MM.1S (cell line): ENCODE results near the gene MAGEA1.
"Not testable (repeated sequence)": the region's sequence is repeated elsewhere in the genome, so short reads cannot be mapped to it uniquely, and the experiment has no call there.

Experiments
- DNase-seq: peaks from one replicate; pipeline ENCODE4 v3.0.0-alpha.2; 2015
- H2AFZ ChIP-seq: fragments of 300-600 bp; sonication (generic); 2 replicates; pipeline ENCODE4 v1.6.0; 2016; ENCODE audit warnings: antibody characterized with exemption, low read length
- H3F3A ChIP-seq: fragments of 300-600 bp; sonication (generic); 2 replicates; pipeline ENCODE4 v1.6.1; 2016; ENCODE audit warnings: mild to moderate bottlenecking, antibody characterized with exemption, low read length, moderate library complexity, mixed read lengths; ENCODE audit not compliant: insufficient read depth
- H3K27ac ChIP-seq: fragments of 300-600 bp; sonication (generic); 2 replicates; pipeline ENCODE4 v1.5.1; 2016; ENCODE audit warnings: mild to moderate bottlenecking, low read length
- H3K27me3 ChIP-seq: fragments of 300-600 bp; sonication (generic); replicated peaks from 2 replicates; pipeline ENCODE4 v1.6.0; 2016; ENCODE audit warnings: low read length; ENCODE audit not compliant: insufficient read depth
- H3K36me3 ChIP-seq: fragments of 300-600 bp; sonication (generic); replicated peaks from 2 replicates; pipeline ENCODE4 v1.6.1; 2016; ENCODE audit warnings: mild to moderate bottlenecking, low read length, mixed read lengths; ENCODE audit not compliant: insufficient read depth
- H3K4me1 ChIP-seq: fragments of 300-600 bp; sonication (generic); 2 replicates; pipeline ENCODE4 v1.6.1; 2016; ENCODE audit warnings: low read length, mixed read lengths
- H3K4me2 ChIP-seq: fragments of 300-600 bp; sonication (generic); 2 replicates; pipeline ENCODE4 v1.6.0; 2016; ENCODE audit warnings: low read depth, low read length
- H3K4me3 ChIP-seq: fragments of 300-600 bp; sonication (generic); 2 replicates; pipeline ENCODE4 v1.5.1; 2016; ENCODE audit warnings: low read length, mixed read lengths
- H3K79me2 ChIP-seq: fragments of 300-600 bp; sonication (generic); 2 replicates; pipeline ENCODE4 v1.6.1; 2016; ENCODE audit warnings: mixed run types, low read length, mixed read lengths
- H3K9ac ChIP-seq: fragments of 300-600 bp; sonication (generic); 2 replicates; pipeline ENCODE4 v1.6.1; 2016; ENCODE audit warnings: low read length, mixed read lengths
- H3K9me2 ChIP-seq: fragments of 300-600 bp; sonication (generic); replicated peaks from 2 replicates; pipeline ENCODE4 v1.6.1; 2016; ENCODE audit warnings: mild to moderate bottlenecking, low read length, mixed read lengths; ENCODE audit not compliant: insufficient read depth
- H3K9me3 ChIP-seq: fragments of 300-600 bp; sonication (generic); replicated peaks from 2 replicates; pipeline ENCODE4 v1.6.1; 2016; ENCODE audit warnings: mild to moderate bottlenecking, low read length, mixed read lengths; ENCODE audit not compliant: insufficient read depth
- H4K20me1 ChIP-seq: fragments of 300-600 bp; sonication (generic); 2 replicates; pipeline ENCODE4 v1.6.1; 2016; ENCODE audit warnings: mild to moderate bottlenecking, low read length, moderate library complexity, mixed read lengths; ENCODE audit not compliant: insufficient read depth
- CTCF ChIP-seq: fragments of 300-600 bp; sonication (generic); IDR thresholded peaks from 2 replicates; pipeline ENCODE4 v1.5.1; 2016; ENCODE audit warnings: antibody characterized with exemption, low read length, mixed read lengths
- EZH2 ChIP-seq: fragments of 300-600 bp; sonication (generic); optimal IDR thresholded peaks from 2 replicates; pipeline ENCODE3; 2017; ENCODE audit warnings: low read depth, mild to moderate bottlenecking, antibody characterized with exemption, low read length, mixed read lengths
- EZH2phosphoT487 ChIP-seq: fragments of 300-600 bp; sonication (generic); IDR thresholded peaks from 2 replicates; pipeline ENCODE4 v1.6.1; 2018; ENCODE audit warnings: antibody characterized with exemption, low read length

Gene MAGEA1

GRCh38 chrX:153164733-153165132, 14.4 kb upstream of the MAGEA1 start:
- TF ChIP-seq EZH2 = no peak
- H3K4me1 ChIP-seq = no peaks in the 10 kb centered on the region
- no peaks in the 10 kb centered on the region for H3K9me3 ChIP-seq
- no peak overlapping the region for H3K4me2 ChIP-seq
- H3K9me2 ChIP-seq = no peaks in the 10 kb centered on the region
- no peak overlapping the region for H2AFZ ChIP-seq
- H3K79me2 ChIP-seq = no peaks in the 10 kb centered on the region
- H3K27ac ChIP-seq = no peak overlapping the region
- no peak overlapping the region for H3K4me3 ChIP-seq
- DNase-seq = no peak
- no peaks in the 10 kb centered on the region for H3K27me3 ChIP-seq
- H3F3A ChIP-seq = no peaks in the 10 kb centered on the region
- no peaks in the 10 kb centered on the region for H3K36me3 ChIP-seq
- no peak overlapping the region for H3K9ac ChIP-seq
- H4K20me1 ChIP-seq = no peaks in the 10 kb centered on the region

GRCh38 chrX:153168423-153168822, 10.7 kb upstream of the MAGEA1 start:
- not testable (repeated sequence) for H3K4me3 ChIP-seq, H3K4me2 ChIP-seq, H3K27ac ChIP-seq, H3K9me2 ChIP-seq, H4K20me1 ChIP-seq, H3K36me3 ChIP-seq, H3K27me3 ChIP-seq, H3K9me3 ChIP-seq, H3K4me1 ChIP-seq, H3K9ac ChIP-seq, H3F3A ChIP-seq, DNase-seq, H3K79me2 ChIP-seq, H2AFZ ChIP-seq

GRCh38 chrX:153181822-153182221, 2.7 kb downstream of the MAGEA1 start:
- H3K79me2 ChIP-seq = peaks cover 27% of the 10 kb centered on the region
- TF ChIP-seq CTCF (no peak), EZH2 (no peak), EZH2phosphoT487 (no peak)
- H3K36me3 ChIP-seq = no peaks in the 10 kb centered on the region
- no peaks in the 10 kb centered on the region for H3K9me3 ChIP-seq
- H3K4me3 ChIP-seq = no peak overlapping the region
- H3K4me2 ChIP-seq = no peak overlapping the region
- H4K20me1 ChIP-seq = no peaks in the 10 kb centered on the region
- no peaks in the 10 kb centered on the region for H3K9me2 ChIP-seq
- no peak for DNase-seq
- no peaks in the 10 kb centered on the region for H3K4me1 ChIP-seq
- H3K9ac ChIP-seq = no peak overlapping the region
- no peak overlapping the region for H2AFZ ChIP-seq
- no peaks in the 10 kb centered on the region for H3K27me3 ChIP-seq
- H3K27ac ChIP-seq = no peak overlapping the region
- H3F3A ChIP-seq = no peaks in the 10 kb centered on the region

GRCh38 chrX:153184787-153185186, 5.7 kb downstream of the MAGEA1 start:
- H3K27me3 ChIP-seq = no peaks in the 10 kb centered on the region

More at GRCh38 chrX:153184787-153185186, 5.7 kb downstream of the MAGEA1 start:
- Histone ChIP-seq H3K4me3 (no peak overlapping the region), H3F3A (no peaks in the 10 kb centered on the region), H4K20me1 (no peaks in the 10 kb centered on the region), H3K4me1 (no peaks in the 10 kb centered on the region), H3K36me3 (no peaks in the 10 kb centered on the region), H3K9me2 (no peaks in the 10 kb centered on the region), H2AFZ (no peak overlapping the region), H3K9ac (no peak overlapping the region), H3K9me3 (no peaks in the 10 kb centered on the region), H3K79me2 (peaks cover 20% of the 10 kb centered on the region), H3K4me2 (no peak overlapping the region), H3K27ac (no peak overlapping the region)
- TF ChIP-seq EZH2 (no peak), CTCF (no peak), EZH2phosphoT487 (no peak)
- DNase-seq = no peak
